K562 (cell line): ENCODE results near the gene B3GLCT. TPM values are rescaled to one million over a fixed set of nuclear protein-coding genes. Genes with fewer than 3 reads are reported as not detected.

Experiments
- BHLHE40 ChIP-seq: IDR thresholded peaks from 2 replicates; pipeline ENCODE4 v1.6.1; 2011; ENCODE audit warnings: low read length, improper control_type of control experiment
- BMI1 ChIP-seq: fragments of 150-350 bp; IDR thresholded peaks from 2 replicates; pipeline ENCODE4 v1.6.1; 2014; ENCODE audit warnings: low read length
- E2F6 ChIP-seq, 2 experiments: IDR thresholded peaks; 2 replicates each; pipeline ENCODE4 v1.6.1; 2011; ENCODE audit warnings: borderline replicate concordance in 1 of 2, control low read depth in 1 of 2, low read depth in 1 of 2, low read length in 1 of 2, mild to moderate bottlenecking in 1 of 2, mixed read lengths in 1 of 2, moderate library complexity in 1 of 2; ENCODE audit not compliant: insufficient read depth in 1 of 2, insufficient read length in 1 of 2, poor library complexity in 1 of 2, severe bottlenecking in 1 of 2; ENCODE audit errors: extremely low read depth in 1 of 2
- KLF13 ChIP-seq: fragments of 450-650 bp; IDR thresholded peaks from 2 replicates; pipeline ENCODE4 v1.6.1; 2016; ENCODE audit warnings: missing genetic modification characterization, low read depth, mild to moderate bottlenecking, missing compliant biosample characterization, moderate library complexity, borderline replicate concordance
- MXI1 ChIP-seq: IDR thresholded peaks from 2 replicates; pipeline ENCODE4 v1.6.1; 2011; ENCODE audit warnings: low read depth, mild to moderate bottlenecking, improper control_type of control experiment, low read length
- PTBP1 ChIP-seq: fragments of 200-400 bp; formaldehyde crosslinking; IDR thresholded peaks from 2 replicates; pipeline ENCODE4 v1.6.1; 2017; ENCODE audit warnings: low read depth, low read length
- RBFOX2 ChIP-seq: fragments of 200-400 bp; formaldehyde crosslinking; IDR thresholded peaks from 2 replicates; pipeline ENCODE4 v1.6.1; 2017; ENCODE audit warnings: low read depth, mild to moderate bottlenecking, low read length, moderate library complexity
- REST ChIP-seq, 2 experiments: fragments of 450-650 bp; formaldehyde crosslinking in 1 of 2; IDR thresholded peaks; 2 replicates each; pipeline versions ENCODE4 v1.4.0 to v1.6.1; 2014 to 2020; ENCODE audit warnings: mild to moderate bottlenecking in 2 of 2, borderline replicate concordance in 1 of 2, low read depth in 1 of 2
- SIN3A ChIP-seq, 2 experiments: fragments of 150-350 bp in 1 of 2; IDR thresholded peaks; 2 replicates each; pipeline ENCODE4 v1.6.1; 2011 to 2016; ENCODE audit warnings: borderline replicate concordance in 2 of 2, low read depth in 2 of 2, low read length in 2 of 2, mild to moderate bottlenecking in 2 of 2, moderate library complexity in 2 of 2; ENCODE audit not compliant: control insufficient read depth in 1 of 2
- TSHZ1 ChIP-seq: fragments of 250-450 bp; sonication (Bioruptor Pico); IDR thresholded peaks from 2 replicates; pipeline ENCODE4 v1.4.0; 2020; ENCODE audit warnings: mild to moderate bottlenecking, moderate library complexity
- ZFP36 ChIP-seq: fragments of 150-350 bp; IDR thresholded peaks from 2 replicates; pipeline ENCODE4 v1.6.1; 2018; ENCODE audit warnings: low read length, low read depth; ENCODE audit not compliant: partially characterized antibody
- polyA plus RNA-seq, 8 experiments: library from polyadenylated mRNA; depleted of rRNA in 4 of 8; stranded (reverse) in 5 of 8; unstranded in 3 of 8; fragments of >200 nt; fragmentation: Nextera tagmentation in 2 of 8; fragmentation: Illumina TruSeq in 1 of 8; extraction: Ambion mirVana in 2 of 8; extraction: Trizol in 1 of 8; gene quantifications; 2 replicates each; pipeline versions ENCODE4 v1.2.1 to v1.2.3, GENCODE V29; 2011 to 2014; ENCODE audit warnings: inconsistent platforms in 1 of 8, missing spikeins in 1 of 8
- total RNA-seq, 7 experiments: library from RNA; depleted of rRNA in 6 of 7; stranded (reverse); fragments of >200 nt in 6 of 7; fragmentation: Illumina TruSeq in 2 of 7; extraction: Trizol in 2 of 7; gene quantifications; 2 replicates each; pipeline versions ENCODE4 v1.2.1 to v1.2.3, GENCODE V29; 2011 to 2021; ENCODE audit warnings: low replicate concordance in 1 of 7
- TF ChIP-seq, protein P1 (sequence below): fragments of 250-450 bp; sonication (Bioruptor Pico); IDR thresholded peaks from 2 replicates; pipeline ENCODE4 v1.4.0; 2020

The B3GLCT gene
- total and polyA plus RNA-seq, 9 of the 15 experiments (the other 6 are each of a cell fraction or from before 2014, with no cell fraction given): 1.1 to 5.1 (median 2.9) TPM

DNA sequence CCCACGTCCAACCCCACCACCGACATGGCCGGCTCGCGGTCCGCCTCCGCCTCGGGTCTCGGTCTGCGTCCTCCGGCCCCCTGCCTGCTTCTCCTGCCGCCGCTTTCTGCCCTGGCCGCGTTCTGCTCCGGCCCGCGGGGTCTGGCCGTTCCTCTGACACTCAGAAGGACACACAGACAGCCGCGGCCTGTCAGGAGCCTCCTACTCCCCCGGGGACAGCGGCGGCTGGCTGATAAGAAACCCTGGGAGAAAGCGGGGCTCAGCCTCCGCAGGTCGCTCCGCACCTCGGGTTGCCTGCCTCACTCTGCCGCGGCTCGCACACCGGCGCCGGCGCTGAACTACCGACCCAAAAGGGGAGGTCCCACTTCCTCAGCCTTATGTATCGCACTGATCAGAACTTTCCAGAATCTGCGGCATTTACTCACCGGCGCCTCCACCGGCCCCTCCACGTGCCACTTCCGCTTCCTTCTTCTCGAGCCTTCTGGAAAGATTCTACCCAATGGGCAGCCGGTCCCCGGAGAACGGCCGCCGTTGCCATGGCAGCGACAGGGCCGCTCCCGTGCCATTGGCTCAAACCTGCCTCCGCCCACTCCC lies 38.1 kb upstream of the B3GLCT start, which contains the start of gene HSPH1 (continued):
- TF ChIP-seq TSHZ1 (CRISPR knock-in tag) (no peak), KLF13 (no peak), SIN3A (IDR thresholded peaks at IDR 0.05; ENCODE audit: borderline replicate concordance in 2 of 2, control insufficient read depth in 1 of 2, low read depth in 2 of 2, low read length in 2 of 2) (peak in 1 of 2 experiments; percentile 13; a peak in 1 of 4 replicates), PTBP1 (no peak), BMI1 (peak; percentile 89), MXI1 (peak; percentile 76), RBFOX2 (peak; percentile 92), REST (IDR thresholded peaks at IDR 0.05; ENCODE audit: borderline replicate concordance) (peak; percentile 9; the same call in 1 of the 2 replicates), REST (CRISPR knock-in tag; IDR thresholded peaks at IDR 0.05; ENCODE audit: low read depth) (no peak), E2F6 (IDR thresholded peaks at IDR 0.05; ENCODE audit: borderline replicate concordance in 1 of 2, extremely low read depth in 1 of 2, insufficient read depth in 1 of 2, insufficient read length in 1 of 2, low read depth in 1 of 2, low read length in 1 of 2, poor library complexity in 1 of 2, severe bottlenecking in 1 of 2) (peak; percentile 20 to 28), BHLHE40 (peak; percentile 90), ZFP36 (no peak)
- TF ChIP-seq, protein P1, sequence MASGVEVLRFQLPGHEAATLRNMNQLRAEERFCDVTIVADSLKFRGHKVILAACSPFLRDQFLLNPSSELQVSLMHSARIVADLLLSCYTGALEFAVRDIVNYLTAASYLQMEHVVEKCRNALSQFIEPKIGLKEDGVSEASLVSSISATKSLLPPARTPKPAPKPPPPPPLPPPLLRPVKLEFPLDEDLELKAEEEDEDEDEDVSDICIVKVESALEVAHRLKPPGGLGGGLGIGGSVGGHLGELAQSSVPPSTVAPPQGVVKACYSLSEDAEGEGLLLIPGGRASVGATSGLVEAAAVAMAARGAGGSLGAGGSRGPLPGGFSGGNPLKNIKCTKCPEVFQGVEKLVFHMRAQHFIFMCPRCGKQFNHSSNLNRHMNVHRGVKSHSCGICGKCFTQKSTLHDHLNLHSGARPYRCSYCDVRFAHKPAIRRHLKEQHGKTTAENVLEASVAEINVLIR (CRISPR knock-in tag): no peak
